ENCODE data around the gene MXRA7.

MXRA7 gene

DNA sequence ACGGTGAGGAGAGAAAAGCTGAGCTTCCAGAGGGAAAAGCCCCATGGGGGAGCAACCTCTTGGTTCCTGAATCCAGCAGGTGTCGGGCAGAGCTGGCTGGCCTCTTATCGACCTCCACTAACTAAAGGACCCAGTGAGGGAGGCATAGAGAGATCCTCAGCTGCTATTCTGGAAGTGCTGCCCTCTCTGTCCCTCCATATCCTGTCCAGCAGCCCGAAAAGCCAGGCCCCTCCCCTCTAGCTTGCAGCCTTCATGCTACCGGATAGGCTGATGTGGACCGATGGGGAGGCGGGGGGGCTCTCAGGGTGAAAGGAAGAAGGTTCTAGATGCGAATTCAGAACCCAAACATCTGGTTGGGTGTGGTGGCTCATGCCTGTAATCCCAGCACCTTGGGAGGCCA is 24.9 kb downstream of the MXRA7 start:
- Histone ChIP-seq H3K79me2 (ENCODE audit: insufficient read depth, low read length) (no peaks in the 10 kb centered on the region), H2AFZ (ENCODE audit: low read length) (no peak overlapping the region), H3K36me3 (ENCODE audit: insufficient read depth, low read length) (no peaks in the 10 kb centered on the region), H3K4me3 (ENCODE audit: low read length, poor library complexity, severe bottlenecking) (no peak overlapping the region), H3K4me2 (ENCODE audit: low read depth, low read length, poor library complexity, severe bottlenecking) (no peak overlapping the region), H3K27me3 (ENCODE audit: insufficient read depth, low read length, poor library complexity, severe bottlenecking) (no peaks in the 10 kb centered on the region), H3F3A (ENCODE audit: low read depth) (no peaks in the 10 kb centered on the region), H3K9me2 (replicated peaks; ENCODE audit: low read depth, low read length) (no peaks in the 10 kb centered on the region), H3K9ac (ENCODE audit: low read depth, low read length, poor library complexity, severe bottlenecking) (no peak overlapping the region), H3K9me3 (ENCODE audit: insufficient read depth, low read depth, low read length) (no peaks in the 10 kb centered on the region), H4K20me1 (ENCODE audit: insufficient read depth, low read length, poor library complexity, severe bottlenecking) (no peaks in the 10 kb centered on the region), H3K4me1 (ENCODE audit: insufficient read depth, low read length, poor library complexity, severe bottlenecking) (peaks cover 27% of the 10 kb centered on the region)
- TF ChIP-seq EZH2phosphoT487 (IDR thresholded peaks at IDR 0.05; ENCODE audit: borderline replicate concordance), result no peak
- TF ChIP-seq, protein P1, sequence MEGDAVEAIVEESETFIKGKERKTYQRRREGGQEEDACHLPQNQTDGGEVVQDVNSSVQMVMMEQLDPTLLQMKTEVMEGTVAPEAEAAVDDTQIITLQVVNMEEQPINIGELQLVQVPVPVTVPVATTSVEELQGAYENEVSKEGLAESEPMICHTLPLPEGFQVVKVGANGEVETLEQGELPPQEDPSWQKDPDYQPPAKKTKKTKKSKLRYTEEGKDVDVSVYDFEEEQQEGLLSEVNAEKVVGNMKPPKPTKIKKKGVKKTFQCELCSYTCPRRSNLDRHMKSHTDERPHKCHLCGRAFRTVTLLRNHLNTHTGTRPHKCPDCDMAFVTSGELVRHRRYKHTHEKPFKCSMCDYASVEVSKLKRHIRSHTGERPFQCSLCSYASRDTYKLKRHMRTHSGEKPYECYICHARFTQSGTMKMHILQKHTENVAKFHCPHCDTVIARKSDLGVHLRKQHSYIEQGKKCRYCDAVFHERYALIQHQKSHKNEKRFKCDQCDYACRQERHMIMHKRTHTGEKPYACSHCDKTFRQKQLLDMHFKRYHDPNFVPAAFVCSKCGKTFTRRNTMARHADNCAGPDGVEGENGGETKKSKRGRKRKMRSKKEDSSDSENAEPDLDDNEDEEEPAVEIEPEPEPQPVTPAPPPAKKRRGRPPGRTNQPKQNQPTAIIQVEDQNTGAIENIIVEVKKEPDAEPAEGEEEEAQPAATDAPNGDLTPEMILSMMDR (conservative IDR thresholded peaks at IDR 0.05; ENCODE audit: low read length), result no peak

DNA sequence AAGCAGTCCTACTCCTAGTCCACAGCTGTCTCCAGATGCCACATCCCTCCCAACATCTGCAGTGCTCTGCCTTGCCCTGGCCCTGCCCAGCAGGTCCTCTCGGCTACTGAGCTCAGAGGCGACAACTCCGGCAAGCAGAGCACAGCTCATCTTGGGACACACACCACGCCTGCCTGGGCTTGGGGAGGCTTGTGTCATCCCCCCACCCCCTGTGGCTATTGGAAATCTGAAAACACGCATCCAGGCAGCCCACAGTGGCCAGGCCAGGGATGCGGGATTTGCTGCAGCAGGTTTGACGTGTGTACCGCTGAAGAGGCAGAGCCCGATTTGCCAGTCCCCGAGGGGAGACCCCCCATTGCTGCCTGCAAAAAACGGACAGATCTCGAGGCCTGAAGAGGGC is 25.4 kb downstream of the MXRA7 start:
- H3F3A ChIP-seq (ENCODE audit: low read depth), result no peaks in the 10 kb centered on the region
- H3K9ac ChIP-seq (ENCODE audit: low read depth, low read length, poor library complexity, severe bottlenecking), result no peak overlapping the region
- peaks cover 28% of the 10 kb centered on the region for H3K4me1 ChIP-seq (ENCODE audit: insufficient read depth, low read length, poor library complexity, severe bottlenecking)
- TF ChIP-seq, protein P1 (conservative IDR thresholded peaks at IDR 0.05; ENCODE audit: low read length), result no peak
- no peak for TF ChIP-seq EZH2phosphoT487 (IDR thresholded peaks at IDR 0.05; ENCODE audit: borderline replicate concordance)
- no peaks in the 10 kb centered on the region for H3K9me3 ChIP-seq (ENCODE audit: insufficient read depth, low read depth, low read length)
- H3K4me3 ChIP-seq (ENCODE audit: low read length, poor library complexity, severe bottlenecking), result no peak overlapping the region
- no peaks in the 10 kb centered on the region for H4K20me1 ChIP-seq (ENCODE audit: insufficient read depth, low read length, poor library complexity, severe bottlenecking)
- no peak overlapping the region for H3K4me2 ChIP-seq (ENCODE audit: low read depth, low read length, poor library complexity, severe bottlenecking)
- no peak overlapping the region for H2AFZ ChIP-seq (ENCODE audit: low read length)
- no peaks in the 10 kb centered on the region for H3K79me2 ChIP-seq (ENCODE audit: insufficient read depth, low read length)
- H3K27me3 ChIP-seq (ENCODE audit: insufficient read depth, low read length, poor library complexity, severe bottlenecking), result no peaks in the 10 kb centered on the region
- no peaks in the 10 kb centered on the region for H3K9me2 ChIP-seq (replicated peaks; ENCODE audit: low read depth, low read length)
- H3K36me3 ChIP-seq (ENCODE audit: insufficient read depth, low read length), result no peaks in the 10 kb centered on the region

DNA sequence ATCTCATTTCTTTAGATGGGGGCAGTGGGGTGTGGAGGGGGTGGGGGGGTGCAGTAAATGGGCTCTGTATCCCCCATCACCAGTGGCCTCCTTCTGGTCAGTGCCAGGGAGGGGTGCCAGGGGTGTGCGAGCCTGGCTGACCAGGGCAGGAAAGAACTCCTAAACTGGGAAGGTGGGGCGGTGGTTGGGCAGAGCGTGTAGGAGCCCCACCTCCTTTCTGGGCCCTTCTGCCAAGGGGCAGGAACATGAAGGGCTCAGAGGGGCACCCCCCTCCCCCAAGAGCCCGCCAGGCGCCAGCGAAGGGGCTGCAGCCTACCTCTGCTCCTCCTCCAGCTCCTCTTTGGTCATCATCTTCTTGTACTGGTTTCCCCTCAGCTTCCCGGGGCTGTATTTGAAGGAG is 26.0 kb downstream of the MXRA7 start:
- no peaks in the 10 kb centered on the region for H3K79me2 ChIP-seq (ENCODE audit: insufficient read depth, low read length)
- H3K27me3 ChIP-seq (ENCODE audit: insufficient read depth, low read length, poor library complexity, severe bottlenecking), result no peaks in the 10 kb centered on the region
- H3K9ac ChIP-seq (ENCODE audit: low read depth, low read length, poor library complexity, severe bottlenecking), result no peak overlapping the region
- H3K9me3 ChIP-seq (ENCODE audit: insufficient read depth, low read depth, low read length), result no peaks in the 10 kb centered on the region
- H3K9me2 ChIP-seq (replicated peaks; ENCODE audit: low read depth, low read length), result no peaks in the 10 kb centered on the region
- TF ChIP-seq, protein P1 (conservative IDR thresholded peaks at IDR 0.05; ENCODE audit: low read length), result no peak
- TF ChIP-seq EZH2phosphoT487 (IDR thresholded peaks at IDR 0.05; ENCODE audit: borderline replicate concordance), result no peak
- peaks cover 28% of the 10 kb centered on the region for H3K4me1 ChIP-seq (ENCODE audit: insufficient read depth, low read length, poor library complexity, severe bottlenecking)
- H4K20me1 ChIP-seq (ENCODE audit: insufficient read depth, low read length, poor library complexity, severe bottlenecking), result no peaks in the 10 kb centered on the region
- no peak overlapping the region for H3K4me2 ChIP-seq (ENCODE audit: low read depth, low read length, poor library complexity, severe bottlenecking)
- H3F3A ChIP-seq (ENCODE audit: low read depth), result no peaks in the 10 kb centered on the region
- no peak overlapping the region for H3K4me3 ChIP-seq (ENCODE audit: low read length, poor library complexity, severe bottlenecking)
- no peak overlapping the region for H2AFZ ChIP-seq (ENCODE audit: low read length)
- no peaks in the 10 kb centered on the region for H3K36me3 ChIP-seq (ENCODE audit: insufficient read depth, low read length)
